GM10266 (cell line): ENCODE measurements around the gene HOXD8.

Source experiments
- DNase-seq: peaks from one replicate; pipeline ENCODE4 v3.0.0; 2012; ENCODE audit errors: extremely low spot score
- TF ChIP-seq, protein P1 (sequence below): IDR thresholded peaks from 2 replicates; pipeline ENCODE4 v1.5.1; 2012; ENCODE audit warnings: mild to moderate bottlenecking, low read depth; ENCODE audit not compliant: control insufficient read depth, insufficient read depth; ENCODE audit errors: missing control alignments

Gene HOXD8

DNA sequence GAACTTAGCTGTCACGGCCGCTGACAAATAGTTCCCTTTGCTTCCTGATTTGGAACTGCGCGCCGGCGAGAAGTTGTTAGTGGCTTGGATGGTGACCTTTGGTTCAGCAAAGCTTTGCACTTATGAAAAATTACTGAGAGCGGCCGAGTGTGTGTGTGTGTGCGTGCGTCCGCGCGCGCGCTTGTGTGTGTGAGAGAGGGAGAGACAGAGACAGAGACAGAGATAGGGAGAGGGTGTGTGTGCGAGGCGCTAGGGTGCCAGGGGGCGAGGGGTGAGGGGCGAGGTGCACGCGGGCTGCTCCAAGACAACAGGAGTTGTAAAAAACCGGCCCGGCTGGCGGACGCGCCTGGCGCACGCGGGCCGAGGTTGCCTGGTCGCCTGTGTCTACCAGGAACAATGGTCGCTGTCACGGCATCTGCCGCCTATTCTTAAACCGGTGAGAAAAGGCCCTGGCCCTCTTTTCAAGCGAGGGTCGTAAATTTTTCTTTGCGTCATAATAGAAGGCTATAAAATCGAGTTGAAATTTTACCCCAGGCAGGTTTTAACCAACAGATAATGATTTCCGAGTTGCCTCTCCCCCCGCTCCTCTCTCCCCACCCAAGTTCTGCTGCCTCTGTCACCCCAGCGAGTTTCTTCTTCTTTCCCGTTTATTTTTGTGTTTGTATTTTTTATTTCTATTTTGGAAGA, 28.1 kb downstream of the HOXD8 start:
- no peak for DNase-seq

DNA sequence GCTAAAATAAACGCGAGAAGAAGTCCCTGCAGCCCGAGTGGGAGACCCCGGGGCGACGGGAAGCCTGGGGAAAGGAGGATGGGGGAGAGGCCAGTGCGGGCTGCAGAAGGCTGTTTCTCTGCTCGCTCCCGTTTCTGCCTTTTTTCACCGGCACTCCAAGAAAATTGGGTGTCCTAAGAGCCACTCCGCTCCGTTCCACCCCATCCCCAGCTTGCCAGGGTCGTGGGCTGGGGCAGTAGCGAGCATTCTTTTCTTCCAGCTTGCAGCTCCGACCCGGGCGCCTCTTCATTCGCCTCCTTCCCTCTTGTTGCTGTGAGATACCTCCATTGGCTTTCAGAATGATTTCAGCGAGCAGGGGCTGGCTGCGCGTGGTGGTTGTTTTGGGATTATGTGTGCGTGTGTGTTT, 28.7 kb downstream of the HOXD8 start:
- no peak for DNase-seq
- TF ChIP-seq, protein P1, sequence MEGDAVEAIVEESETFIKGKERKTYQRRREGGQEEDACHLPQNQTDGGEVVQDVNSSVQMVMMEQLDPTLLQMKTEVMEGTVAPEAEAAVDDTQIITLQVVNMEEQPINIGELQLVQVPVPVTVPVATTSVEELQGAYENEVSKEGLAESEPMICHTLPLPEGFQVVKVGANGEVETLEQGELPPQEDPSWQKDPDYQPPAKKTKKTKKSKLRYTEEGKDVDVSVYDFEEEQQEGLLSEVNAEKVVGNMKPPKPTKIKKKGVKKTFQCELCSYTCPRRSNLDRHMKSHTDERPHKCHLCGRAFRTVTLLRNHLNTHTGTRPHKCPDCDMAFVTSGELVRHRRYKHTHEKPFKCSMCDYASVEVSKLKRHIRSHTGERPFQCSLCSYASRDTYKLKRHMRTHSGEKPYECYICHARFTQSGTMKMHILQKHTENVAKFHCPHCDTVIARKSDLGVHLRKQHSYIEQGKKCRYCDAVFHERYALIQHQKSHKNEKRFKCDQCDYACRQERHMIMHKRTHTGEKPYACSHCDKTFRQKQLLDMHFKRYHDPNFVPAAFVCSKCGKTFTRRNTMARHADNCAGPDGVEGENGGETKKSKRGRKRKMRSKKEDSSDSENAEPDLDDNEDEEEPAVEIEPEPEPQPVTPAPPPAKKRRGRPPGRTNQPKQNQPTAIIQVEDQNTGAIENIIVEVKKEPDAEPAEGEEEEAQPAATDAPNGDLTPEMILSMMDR: no peak

More for the DNA sequence above, 28.1 kb downstream of the HOXD8 start:
- TF ChIP-seq, protein P1: no peak

DNA sequence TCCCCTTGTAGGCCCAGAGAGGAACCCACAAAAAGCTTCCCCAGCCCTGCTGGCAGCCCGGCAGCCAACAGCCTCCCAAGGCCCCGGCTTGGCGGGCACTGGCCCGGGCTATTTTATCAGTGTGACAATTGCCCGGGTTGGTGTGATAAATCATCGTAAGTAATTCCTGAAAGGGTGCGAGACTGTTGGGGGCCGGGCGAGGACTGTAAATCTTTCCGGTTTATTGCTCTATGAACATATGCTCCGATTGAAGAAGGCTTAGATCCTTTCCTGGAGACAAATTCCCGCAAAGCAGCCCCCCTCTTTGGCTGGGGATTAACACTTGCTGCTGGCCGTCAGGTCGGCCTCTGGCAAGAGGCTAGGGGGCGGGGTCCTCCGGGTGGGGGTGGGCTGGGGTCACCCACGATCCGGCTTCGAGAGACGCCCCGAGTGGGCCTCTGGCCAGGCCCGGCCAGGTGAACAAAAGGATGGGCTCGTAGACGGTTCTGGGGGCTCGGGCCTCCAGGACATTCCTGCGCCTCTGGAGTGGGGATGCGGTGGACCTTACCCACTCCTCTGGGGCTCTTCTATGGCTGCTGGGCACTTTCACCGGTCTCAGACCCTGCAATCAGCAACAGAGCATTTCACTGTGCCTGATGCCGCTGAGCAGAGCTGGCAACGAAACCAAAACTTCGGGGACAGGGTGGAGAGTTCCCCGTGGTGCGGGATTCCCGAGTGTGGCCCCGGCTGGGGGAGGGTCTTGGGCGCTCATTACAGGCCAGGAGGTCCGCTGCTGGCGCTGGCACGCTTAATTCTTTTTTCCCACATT, 29.6 kb downstream of the HOXD8 start:
- TF ChIP-seq, protein P1: no peak
- DNase-seq: no peak

DNA sequence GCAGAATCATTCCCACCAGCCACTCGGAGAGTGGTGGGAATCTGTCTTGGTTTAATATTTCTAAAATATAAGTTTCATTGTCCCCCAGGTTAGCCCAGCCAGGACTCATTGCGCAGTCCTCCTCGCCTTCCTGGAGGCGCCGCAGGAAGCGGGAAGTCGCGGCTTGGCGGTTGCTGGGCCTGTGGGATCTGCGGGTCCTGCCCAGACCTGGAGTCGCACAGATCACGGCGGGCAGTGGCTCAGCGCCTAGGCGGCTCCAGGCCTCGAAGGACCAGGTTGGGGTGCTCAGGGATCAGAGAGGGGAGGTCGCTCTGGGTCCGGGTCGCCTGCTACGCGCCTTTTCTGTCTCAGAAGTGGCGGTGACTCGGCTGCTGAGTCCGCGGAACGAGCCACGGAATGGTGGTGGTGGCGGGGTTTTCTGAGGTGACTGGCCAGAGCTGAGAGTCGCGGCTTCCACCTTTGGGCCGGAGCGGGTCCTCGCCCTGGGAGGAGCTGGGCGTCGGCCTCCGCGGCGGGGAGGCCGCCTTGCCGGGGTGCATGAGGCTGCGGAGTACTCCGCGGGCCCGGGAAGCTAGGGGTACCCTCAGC, 30.3 kb downstream of the HOXD8 start:
- TF ChIP-seq, protein P1: no peak
- DNase-seq: no peak

DNA sequence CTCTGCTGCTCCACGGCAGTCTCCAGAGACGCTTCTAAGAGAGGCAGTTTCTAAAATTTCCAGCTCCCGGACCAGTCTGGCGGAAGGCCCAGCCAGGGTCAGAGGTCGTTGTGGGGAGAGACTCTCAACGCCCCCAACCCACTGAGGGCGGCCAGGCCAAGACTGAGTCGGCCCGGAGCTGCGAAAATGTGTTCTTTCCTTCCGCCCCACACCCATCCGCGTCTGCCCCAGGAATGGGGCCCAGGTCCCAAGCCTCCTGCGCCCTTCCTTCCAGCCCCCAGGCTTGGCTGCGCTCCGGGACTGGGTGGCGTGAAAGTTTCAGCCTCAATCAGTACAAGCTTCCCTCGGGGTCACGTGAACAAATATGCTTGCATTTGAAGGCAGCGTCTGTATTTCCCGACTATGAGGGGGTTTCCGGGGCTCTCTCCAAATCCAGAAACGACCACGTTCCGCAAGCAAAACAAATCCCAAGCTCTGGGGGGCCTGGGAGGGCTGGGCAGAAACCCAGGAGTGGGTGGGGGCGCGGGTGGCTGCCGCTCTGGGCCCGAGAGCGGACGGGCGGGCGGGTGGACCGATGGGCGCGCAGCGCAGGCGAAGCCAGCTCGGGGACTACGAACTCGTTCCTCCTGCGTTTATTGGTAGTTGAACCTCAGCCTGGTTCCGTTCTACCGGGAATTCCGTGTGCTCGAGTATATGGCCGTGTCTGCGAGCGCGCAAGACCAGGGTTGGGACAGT, 30.9 kb downstream of the HOXD8 start:
- no peak for DNase-seq
- TF ChIP-seq, protein P1: no peak

DNA sequence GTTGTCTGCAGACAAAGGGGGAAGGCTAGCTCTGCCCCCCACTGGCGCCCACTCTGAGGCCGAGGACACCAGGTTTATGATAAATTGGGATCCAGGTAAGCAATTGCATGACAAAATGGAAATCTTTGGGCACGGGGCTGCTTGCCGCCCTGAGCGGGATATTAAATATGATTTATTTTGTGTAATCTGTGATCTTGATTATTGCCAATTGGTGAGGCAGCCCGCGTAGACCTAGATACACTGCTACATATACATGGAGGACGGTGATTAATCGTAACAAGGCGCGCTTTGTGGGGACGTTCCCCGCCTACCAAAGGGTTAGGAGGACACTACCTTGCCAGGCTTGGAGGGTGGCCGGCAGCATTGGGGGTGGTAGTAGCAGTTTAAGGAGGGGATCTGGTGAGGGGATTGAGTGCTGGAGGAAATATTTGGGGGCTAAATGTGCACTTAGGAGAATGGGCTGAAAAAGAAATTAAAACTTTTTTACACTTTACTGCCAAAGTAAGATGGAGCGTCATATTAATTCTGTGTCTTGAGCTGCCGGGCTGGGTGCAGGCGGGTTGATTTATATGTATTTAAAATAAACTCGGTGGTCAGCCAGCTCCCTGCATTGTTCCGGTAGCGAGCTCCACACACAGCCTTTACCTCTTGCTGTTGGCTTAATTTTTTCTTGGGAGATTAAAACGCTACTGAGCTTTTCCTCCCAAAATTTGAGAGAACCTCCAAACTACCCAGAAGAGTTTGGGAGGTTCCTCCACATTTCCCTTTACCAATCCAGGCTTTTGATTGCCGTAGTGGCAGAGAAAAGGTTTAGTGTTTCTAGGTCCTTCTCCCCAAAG, 31.7 kb downstream of the HOXD8 start:
- no peak for DNase-seq
- TF ChIP-seq, protein P1: no peak
